HepG2 (cell line): ENCODE data around the gene EPHA2. TPM values are rescaled to one million over a fixed set of nuclear protein-coding genes. Genes with fewer than 3 reads are reported as not detected.

ENCODE experiments used
- GLI4 ChIP-seq: sonication (generic); formaldehyde crosslinking; IDR thresholded peaks from 2 replicates; pipeline ENCODE4 v1.5.1; 2020; ENCODE audit warnings: missing genetic modification reagents, mild to moderate bottlenecking, moderate library complexity, borderline replicate concordance
- HES4 ChIP-seq: sonication (generic); formaldehyde crosslinking; IDR thresholded peaks from 2 replicates; pipeline ENCODE4 v1.9.0; 2021; ENCODE audit warnings: mild to moderate bottlenecking, missing genetic modification reagents, borderline replicate concordance
- HMG20A ChIP-seq: IDR thresholded peaks from 2 replicates; pipeline ENCODE4 v1.6.1; 2016; ENCODE audit warnings: borderline replicate concordance
- NFYB ChIP-seq: sonication (generic); formaldehyde crosslinking; IDR thresholded peaks from 2 replicates; pipeline ENCODE4 v1.4.0; 2020; ENCODE audit warnings: missing genetic modification reagents
- TEAD2 ChIP-seq: sonication (generic); formaldehyde crosslinking; IDR thresholded peaks from 2 replicates; pipeline ENCODE4 v1.9.0; 2021; ENCODE audit warnings: missing genetic modification reagents
- ZNF567 ChIP-seq: sonication (generic); formaldehyde crosslinking; IDR thresholded peaks from 2 replicates; pipeline ENCODE4 v1.8.1; 2023; ENCODE audit warnings: mild to moderate bottlenecking, missing genetic modification reagents, borderline replicate concordance
- ZSCAN25 ChIP-seq: sonication (generic); formaldehyde crosslinking; IDR thresholded peaks from 2 replicates; pipeline ENCODE4 v1.8.0; 2022; ENCODE audit warnings: mild to moderate bottlenecking, missing genetic modification reagents
- polyA plus RNA-seq, 8 experiments: library from polyadenylated mRNA; depleted of rRNA in 3 of 8; stranded (reverse) in 7 of 8; unstranded in 1 of 8; fragments of >200 nt; fragmentation: Illumina TruSeq in 4 of 8; extraction: Trizol in 4 of 8; gene quantifications; 2 replicates each; pipeline versions ENCODE4 v1.2.1 to v1.2.3, GENCODE V29; 2011 to 2016; ENCODE audit warnings: low read depth in 4 of 8, missing spikeins in 1 of 8, mixed read lengths in 1 of 8; ENCODE audit not compliant: insufficient read depth in 1 of 8
- total RNA-seq, 5 experiments: library from RNA; depleted of rRNA; stranded (reverse); fragments of >200 nt; fragmentation: Illumina TruSeq; extraction: Trizol; gene quantifications; 2 replicates each; pipeline ENCODE4 v1.2.3, GENCODE V29; 2016; ENCODE audit warnings: low read depth in 1 of 5
- TF ChIP-seq, protein P1 (sequence below), 2 experiments: sonication (generic) in 1 of 2; formaldehyde crosslinking in 1 of 2; IDR thresholded peaks; 2 replicates each; pipeline versions ENCODE4 v1.6.1 to v1.9.0; 2014 to 2022; ENCODE audit warnings: antibody characterized with exemption in 1 of 2, borderline replicate concordance in 1 of 2, inconsistent platforms in 1 of 2, low read depth in 1 of 2, missing genetic modification reagents in 1 of 2
- TF ChIP-seq, protein P2 (sequence below): sonication (generic); formaldehyde crosslinking; IDR thresholded peaks from 2 replicates; pipeline ENCODE4 v1.4.0; 2020; ENCODE audit warnings: missing genetic modification reagents
- TF ChIP-seq, protein P3 (sequence below): sonication (generic); formaldehyde crosslinking; IDR thresholded peaks from 2 replicates; pipeline ENCODE4 v1.4.0; 2020; ENCODE audit warnings: mild to moderate bottlenecking, missing genetic modification reagents

Gene EPHA2
- total and polyA plus RNA-seq, 2 of the 13 experiments (the other 11 are each of a cell fraction or from before 2014, with no cell fraction given): 33.6 to 53.6 TPM

DNA sequence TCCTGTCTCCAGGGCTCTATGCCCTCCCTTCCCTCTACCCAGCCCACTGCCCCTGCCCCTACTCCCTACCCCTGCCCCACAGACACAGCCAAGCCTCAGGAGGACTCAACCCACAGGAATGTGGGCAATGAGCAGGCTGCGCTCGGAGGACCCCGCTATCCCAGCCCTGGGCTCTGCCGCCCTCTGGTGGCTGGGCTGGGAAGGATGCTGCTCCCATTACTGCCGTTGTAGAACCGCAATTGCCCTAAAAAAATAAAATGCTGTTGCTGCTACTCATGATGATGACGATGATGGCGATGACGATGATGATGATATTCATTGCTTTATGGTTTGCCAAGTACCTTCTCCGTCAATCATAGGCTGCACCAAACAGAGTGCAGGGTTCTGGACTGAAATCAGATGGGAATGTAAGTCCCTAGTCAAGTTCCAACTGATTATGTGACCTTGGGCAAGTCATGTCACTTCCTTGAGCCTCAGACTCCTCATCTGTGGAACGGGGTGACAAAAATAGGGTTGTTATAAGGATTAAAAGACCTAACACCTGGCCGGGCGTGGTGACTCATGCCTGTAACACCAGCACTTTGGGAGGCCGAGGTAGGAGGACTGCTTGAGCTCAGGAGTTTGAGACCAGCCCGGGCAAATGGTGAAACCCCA lies 32.0 kb upstream of the EPHA2 start (continued):
- TF ChIP-seq, protein P1, sequence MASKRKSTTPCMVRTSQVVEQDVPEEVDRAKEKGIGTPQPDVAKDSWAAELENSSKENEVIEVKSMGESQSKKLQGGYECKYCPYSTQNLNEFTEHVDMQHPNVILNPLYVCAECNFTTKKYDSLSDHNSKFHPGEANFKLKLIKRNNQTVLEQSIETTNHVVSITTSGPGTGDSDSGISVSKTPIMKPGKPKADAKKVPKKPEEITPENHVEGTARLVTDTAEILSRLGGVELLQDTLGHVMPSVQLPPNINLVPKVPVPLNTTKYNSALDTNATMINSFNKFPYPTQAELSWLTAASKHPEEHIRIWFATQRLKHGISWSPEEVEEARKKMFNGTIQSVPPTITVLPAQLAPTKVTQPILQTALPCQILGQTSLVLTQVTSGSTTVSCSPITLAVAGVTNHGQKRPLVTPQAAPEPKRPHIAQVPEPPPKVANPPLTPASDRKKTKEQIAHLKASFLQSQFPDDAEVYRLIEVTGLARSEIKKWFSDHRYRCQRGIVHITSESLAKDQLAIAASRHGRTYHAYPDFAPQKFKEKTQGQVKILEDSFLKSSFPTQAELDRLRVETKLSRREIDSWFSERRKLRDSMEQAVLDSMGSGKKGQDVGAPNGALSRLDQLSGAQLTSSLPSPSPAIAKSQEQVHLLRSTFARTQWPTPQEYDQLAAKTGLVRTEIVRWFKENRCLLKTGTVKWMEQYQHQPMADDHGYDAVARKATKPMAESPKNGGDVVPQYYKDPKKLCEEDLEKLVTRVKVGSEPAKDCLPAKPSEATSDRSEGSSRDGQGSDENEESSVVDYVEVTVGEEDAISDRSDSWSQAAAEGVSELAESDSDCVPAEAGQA (IDR thresholded peaks at IDR 0.05; ENCODE audit: low read depth): no peak
- TF ChIP-seq, protein P1 (CRISPR knock-in tag; IDR thresholded peaks at IDR 0.05; ENCODE audit: borderline replicate concordance): no peak
- TF ChIP-seq HMG20A: peak; percentile 18; the same call in 1 of the 2 replicates
- no peak for TF ChIP-seq NFYB (CRISPR knock-in tag)
- no peak for TF ChIP-seq GLI4
- TF ChIP-seq, protein P2, sequence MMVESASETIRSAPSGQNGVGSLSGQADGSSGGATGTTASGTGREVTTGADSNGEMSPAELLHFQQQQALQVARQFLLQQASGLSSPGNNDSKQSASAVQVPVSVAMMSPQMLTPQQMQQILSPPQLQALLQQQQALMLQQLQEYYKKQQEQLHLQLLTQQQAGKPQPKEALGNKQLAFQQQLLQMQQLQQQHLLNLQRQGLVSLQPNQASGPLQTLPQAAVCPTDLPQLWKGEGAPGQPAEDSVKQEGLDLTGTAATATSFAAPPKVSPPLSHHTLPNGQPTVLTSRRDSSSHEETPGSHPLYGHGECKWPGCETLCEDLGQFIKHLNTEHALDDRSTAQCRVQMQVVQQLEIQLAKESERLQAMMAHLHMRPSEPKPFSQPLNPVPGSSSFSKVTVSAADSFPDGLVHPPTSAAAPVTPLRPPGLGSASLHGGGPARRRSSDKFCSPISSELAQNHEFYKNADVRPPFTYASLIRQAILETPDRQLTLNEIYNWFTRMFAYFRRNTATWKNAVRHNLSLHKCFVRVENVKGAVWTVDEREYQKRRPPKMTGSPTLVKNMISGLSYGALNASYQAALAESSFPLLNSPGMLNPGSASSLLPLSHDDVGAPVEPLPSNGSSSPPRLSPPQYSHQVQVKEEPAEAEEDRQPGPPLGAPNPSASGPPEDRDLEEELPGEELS (CRISPR knock-in tag): 0 out of 2 replicates have a peak, but pooled peaks have one; percentile 42
- no peak for TF ChIP-seq HES4 (CRISPR knock-in tag)
- TF ChIP-seq ZNF567 (CRISPR knock-in tag): no peak
- peak; percentile 64; the same call in 1 of the 2 replicates for TF ChIP-seq ZSCAN25 (CRISPR knock-in tag)
- TF ChIP-seq, protein P3, sequence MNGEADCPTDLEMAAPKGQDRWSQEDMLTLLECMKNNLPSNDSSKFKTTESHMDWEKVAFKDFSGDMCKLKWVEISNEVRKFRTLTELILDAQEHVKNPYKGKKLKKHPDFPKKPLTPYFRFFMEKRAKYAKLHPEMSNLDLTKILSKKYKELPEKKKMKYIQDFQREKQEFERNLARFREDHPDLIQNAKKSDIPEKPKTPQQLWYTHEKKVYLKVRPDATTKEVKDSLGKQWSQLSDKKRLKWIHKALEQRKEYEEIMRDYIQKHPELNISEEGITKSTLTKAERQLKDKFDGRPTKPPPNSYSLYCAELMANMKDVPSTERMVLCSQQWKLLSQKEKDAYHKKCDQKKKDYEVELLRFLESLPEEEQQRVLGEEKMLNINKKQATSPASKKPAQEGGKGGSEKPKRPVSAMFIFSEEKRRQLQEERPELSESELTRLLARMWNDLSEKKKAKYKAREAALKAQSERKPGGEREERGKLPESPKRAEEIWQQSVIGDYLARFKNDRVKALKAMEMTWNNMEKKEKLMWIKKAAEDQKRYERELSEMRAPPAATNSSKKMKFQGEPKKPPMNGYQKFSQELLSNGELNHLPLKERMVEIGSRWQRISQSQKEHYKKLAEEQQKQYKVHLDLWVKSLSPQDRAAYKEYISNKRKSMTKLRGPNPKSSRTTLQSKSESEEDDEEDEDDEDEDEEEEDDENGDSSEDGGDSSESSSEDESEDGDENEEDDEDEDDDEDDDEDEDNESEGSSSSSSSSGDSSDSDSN: no peak
- TF ChIP-seq TEAD2 (CRISPR knock-in tag): no peak
